ENCODE results near the gene FBXW7. TPM values are rescaled to one million over a fixed set of nuclear protein-coding genes. Genes with fewer than 3 reads are reported as not detected.
A peak's percentile ranks its signal among the peaks of the same experiment; 100 is the strongest.

FBXW7 gene
- total and polyA plus RNA-seq, 2 of the 13 experiments (the other 11 are each of a cell fraction or from before 2014, with no cell fraction given): 5.0 to 40.9 TPM

GRCh38 chr4:152579107-152579764, 43.3 kb upstream of the FBXW7 start (continued):
- no peak for TF ChIP-seq ZNF776 (CRISPR knock-in tag; IDR thresholded peaks at IDR 0.05)
- TF ChIP-seq MXI1 (IDR thresholded peaks at IDR 0.05; ENCODE audit: borderline replicate concordance, low read depth, low read length): no peak
- peak; percentile 28; the same call in 1 of the 2 replicates for TF ChIP-seq ZNF292 (CRISPR knock-in tag; IDR thresholded peaks at IDR 0.05; ENCODE audit: borderline replicate concordance, low read depth)
- TF ChIP-seq LCORL (IDR thresholded peaks at IDR 0.05): no peak
- TF ChIP-seq LCORL (CRISPR knock-in tag; IDR thresholded peaks at IDR 0.05): no peak
- 0 out of 2 replicates have a peak, but pooled peaks have one; percentile 26 for TF ChIP-seq GATAD2A (CRISPR knock-in tag; IDR thresholded peaks at IDR 0.05)
- no peak for TF ChIP-seq SMARCC2 (IDR thresholded peaks at IDR 0.05)
- TF ChIP-seq SNAPC4 (CRISPR knock-in tag; IDR thresholded peaks at IDR 0.05): no peak
- peak; percentile 74; the same call in 1 of the 2 replicates for TF ChIP-seq ZNF281 (CRISPR knock-in tag; IDR thresholded peaks at IDR 0.05; ENCODE audit: borderline replicate concordance)
- no peak for TF ChIP-seq IRX3 (CRISPR knock-in tag; IDR thresholded peaks at IDR 0.05; ENCODE audit: borderline replicate concordance, low read depth)
- no peak for TF ChIP-seq MAFF (IDR thresholded peaks at IDR 0.05; ENCODE audit: low read depth, low read length)
- peak; percentile 52; the same call in 1 of the 2 replicates for TF ChIP-seq HNF4G (IDR thresholded peaks at IDR 0.05; ENCODE audit: borderline replicate concordance, low read depth, low read length)
- TF ChIP-seq HNF4G (CRISPR knock-in tag; IDR thresholded peaks at IDR 0.05; ENCODE audit: borderline replicate concordance, low read depth): no peak
- TF ChIP-seq STAG1 (CRISPR knock-in tag; IDR thresholded peaks at IDR 0.05): no peak
- TF ChIP-seq ZNF614 (CRISPR knock-in tag; IDR thresholded peaks at IDR 0.05; ENCODE audit: borderline replicate concordance): no peak
- TF ChIP-seq SALL1 (CRISPR knock-in tag; IDR thresholded peaks at IDR 0.05): 0 out of 2 replicates have a peak, but pooled peaks have one; percentile 26

Measured in HepG2 (cell line).